GM12801 (cell line): Measurements from ENCODE around the gene TEKT2.

Experiments used
- TF ChIP-seq, protein P1 (sequence below): IDR thresholded peaks from one replicate; pipeline ENCODE4 v1.5.1; 2011; ENCODE audit warnings: control low read depth; ENCODE audit not compliant: insufficient read length; ENCODE audit errors: extremely low read depth

TEKT2 gene

DNA sequence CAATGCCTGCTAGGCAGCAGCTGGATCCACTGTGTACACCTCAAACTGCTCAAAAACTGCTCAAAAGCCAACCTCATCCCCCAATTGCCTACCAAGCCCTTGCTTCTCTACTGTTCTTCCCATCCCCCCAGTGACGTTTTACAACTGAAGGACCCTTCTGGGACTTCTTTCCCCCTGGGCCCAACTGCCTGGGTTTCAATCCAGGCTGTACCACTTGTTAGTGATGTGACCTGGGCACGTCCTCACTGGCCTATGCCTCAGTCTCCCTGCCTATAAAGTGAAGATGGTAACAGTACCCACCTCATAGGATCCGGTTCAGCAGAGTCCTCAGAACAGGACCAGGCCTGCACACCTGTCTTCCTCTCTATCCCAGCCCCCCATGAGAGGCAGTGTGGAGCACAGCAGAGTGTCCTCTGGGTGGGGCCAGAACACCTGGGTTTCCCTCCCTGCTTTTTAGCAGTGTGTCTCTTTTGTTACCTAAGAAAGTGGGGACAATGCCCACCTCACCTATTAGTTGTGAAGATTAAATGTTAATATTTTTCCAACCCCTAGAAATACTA, 1.9 kb upstream of the TEKT2 start:
- TF ChIP-seq, protein P1, sequence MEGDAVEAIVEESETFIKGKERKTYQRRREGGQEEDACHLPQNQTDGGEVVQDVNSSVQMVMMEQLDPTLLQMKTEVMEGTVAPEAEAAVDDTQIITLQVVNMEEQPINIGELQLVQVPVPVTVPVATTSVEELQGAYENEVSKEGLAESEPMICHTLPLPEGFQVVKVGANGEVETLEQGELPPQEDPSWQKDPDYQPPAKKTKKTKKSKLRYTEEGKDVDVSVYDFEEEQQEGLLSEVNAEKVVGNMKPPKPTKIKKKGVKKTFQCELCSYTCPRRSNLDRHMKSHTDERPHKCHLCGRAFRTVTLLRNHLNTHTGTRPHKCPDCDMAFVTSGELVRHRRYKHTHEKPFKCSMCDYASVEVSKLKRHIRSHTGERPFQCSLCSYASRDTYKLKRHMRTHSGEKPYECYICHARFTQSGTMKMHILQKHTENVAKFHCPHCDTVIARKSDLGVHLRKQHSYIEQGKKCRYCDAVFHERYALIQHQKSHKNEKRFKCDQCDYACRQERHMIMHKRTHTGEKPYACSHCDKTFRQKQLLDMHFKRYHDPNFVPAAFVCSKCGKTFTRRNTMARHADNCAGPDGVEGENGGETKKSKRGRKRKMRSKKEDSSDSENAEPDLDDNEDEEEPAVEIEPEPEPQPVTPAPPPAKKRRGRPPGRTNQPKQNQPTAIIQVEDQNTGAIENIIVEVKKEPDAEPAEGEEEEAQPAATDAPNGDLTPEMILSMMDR, result no peak

- TF ChIP-seq, protein P1, result no peak
These were observed 675 bp upstream of the TEKT2 start for GRCh38 chr1:36083219-36083618.

DNA sequence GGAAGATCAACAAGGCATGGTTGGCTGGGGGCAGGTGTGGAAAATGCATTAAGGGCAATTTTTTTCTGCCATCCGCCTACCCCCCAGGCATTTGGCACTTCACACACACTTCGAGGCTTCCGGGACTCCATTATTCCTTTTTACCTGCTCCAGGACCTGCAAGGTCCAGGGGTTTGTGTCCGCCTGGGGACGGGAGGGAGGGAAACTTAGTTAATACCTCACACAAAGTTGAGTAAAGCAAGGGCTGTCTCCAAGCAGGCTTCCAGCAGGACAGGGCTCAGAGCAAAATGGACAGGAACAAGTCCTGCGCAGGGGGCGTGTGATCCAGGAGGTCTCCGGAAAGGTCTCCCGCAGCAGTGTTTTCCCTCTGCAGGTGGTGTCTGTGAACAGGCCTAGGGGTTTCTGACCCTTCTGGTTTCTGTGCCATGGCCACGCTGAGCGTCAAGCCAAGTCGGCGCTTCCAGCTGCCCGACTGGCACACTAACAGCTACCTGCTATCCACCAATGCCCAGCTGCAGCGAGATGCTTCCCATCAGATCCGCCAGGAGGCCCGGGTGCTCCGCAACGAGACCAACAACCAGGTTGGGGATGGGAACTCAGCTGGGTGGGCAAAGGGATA, 712 bp downstream of the TEKT2 start:
- TF ChIP-seq, protein P1, result no peak

- TF ChIP-seq, protein P1, result no peak
These were observed 1.2 kb downstream of the TEKT2 start for GRCh38 chr1:36085126-36085525.

DNA sequence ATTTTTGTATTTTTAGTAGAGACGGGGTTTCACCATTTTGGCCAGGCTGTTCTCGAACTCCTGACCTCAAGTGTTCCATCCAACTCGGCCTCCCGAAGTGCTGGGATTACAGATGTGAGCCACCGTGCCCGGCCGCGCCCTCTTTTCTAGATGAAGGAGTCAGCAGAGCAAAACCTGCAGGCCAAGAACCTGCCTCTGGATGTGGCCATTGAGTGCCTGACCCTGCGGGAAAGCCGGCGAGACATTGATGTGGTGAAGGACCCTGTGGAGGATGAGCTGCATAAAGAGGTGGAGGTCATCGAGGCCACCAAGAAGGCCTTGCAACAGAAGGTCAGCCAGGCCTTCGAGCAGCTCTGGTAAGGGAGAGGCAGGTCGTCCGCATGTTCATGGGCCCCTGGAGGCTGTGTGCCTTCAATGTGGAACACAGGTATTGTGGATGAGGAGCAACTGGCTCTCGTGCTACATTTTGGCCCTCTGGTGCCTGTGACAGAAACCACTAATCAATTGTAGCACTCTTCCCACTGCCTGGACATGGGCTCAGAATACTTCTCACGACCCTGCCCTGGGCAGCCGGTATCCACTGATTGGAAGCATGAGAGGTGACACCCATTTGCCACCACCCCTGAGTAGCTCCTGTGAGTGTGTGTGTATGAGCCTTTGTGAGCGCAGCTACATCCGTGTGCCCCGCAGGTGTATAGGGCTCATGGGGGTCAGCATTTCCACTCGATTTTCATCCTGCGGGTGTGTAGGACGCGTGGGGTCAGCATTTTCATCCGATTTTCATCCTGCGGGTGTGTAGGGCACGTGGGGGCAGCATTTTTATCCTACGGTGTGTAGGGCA, 2.0 kb downstream of the TEKT2 start:
- TF ChIP-seq, protein P1, result no peak

GRCh38 chr1:36086529-36087232, 2.8 kb downstream of the TEKT2 start:
- TF ChIP-seq, protein P1, result no peak
